Duodenal mucosa (tissue), 2 donors: Measurements from ENCODE around the gene CCNDBP1.
"Not testable (repeated sequence)": the region's sequence is repeated elsewhere in the genome, so short reads cannot be mapped to it uniquely, and the experiment has no call there.

Experiments used
- H3K27ac ChIP-seq: one replicate; pipeline ENCODE4 v1.7.0; 2013; ENCODE audit warnings: low read depth, low read length
- H3K27me3 ChIP-seq, 2 donors: one replicate each; pipeline ENCODE4 v1.7.0; 2013; ENCODE audit warnings: low read length in 2 of 2, control low read depth in 1 of 2; ENCODE audit not compliant: insufficient read depth in 2 of 2, control insufficient read depth in 1 of 2
- H3K36me3 ChIP-seq, 2 donors: one replicate each; pipeline ENCODE4 v1.7.0; 2013; ENCODE audit warnings: low read length in 2 of 2, control low read depth in 1 of 2; ENCODE audit not compliant: insufficient read depth in 2 of 2, control insufficient read depth in 1 of 2
- H3K4me1 ChIP-seq, 2 donors: one replicate each; pipeline ENCODE4 v1.7.0; 2013; ENCODE audit warnings: low read length in 2 of 2, control low read depth in 1 of 2; ENCODE audit not compliant: insufficient read depth in 2 of 2, control insufficient read depth in 1 of 2
- H3K4me3 ChIP-seq, 2 donors: one replicate each; pipeline ENCODE4 v1.7.0; 2013; ENCODE audit warnings: low read length in 2 of 2, low read depth in 1 of 2
- H3K9ac ChIP-seq, 2 donors: one replicate each; pipeline ENCODE4 v1.7.0; 2013; ENCODE audit warnings: low read length in 2 of 2, low read depth in 1 of 2
- H3K9me3 ChIP-seq, 2 donors: one replicate each; pipeline ENCODE4 v1.7.0; 2013; ENCODE audit warnings: low read length in 2 of 2, control low read depth in 1 of 2; ENCODE audit not compliant: control insufficient read depth in 1 of 2

Gene CCNDBP1

GRCh38 chr15:43190178-43190577 lies 5.0 kb downstream of the CCNDBP1 start:
- Histone ChIP-seq H3K4me3 (no peak overlapping the region), H3K9ac (no peak overlapping the region), H3K27ac (no peak overlapping the region), H3K4me1 (no peaks in the 10 kb centered on the region), H3K27me3 (no peaks in the 10 kb centered on the region), H3K36me3 (peaks cover 41 to 58% of the 10 kb centered on the region in 2 donors), H3K9me3 (no peaks in the 10 kb centered on the region)

DNA sequence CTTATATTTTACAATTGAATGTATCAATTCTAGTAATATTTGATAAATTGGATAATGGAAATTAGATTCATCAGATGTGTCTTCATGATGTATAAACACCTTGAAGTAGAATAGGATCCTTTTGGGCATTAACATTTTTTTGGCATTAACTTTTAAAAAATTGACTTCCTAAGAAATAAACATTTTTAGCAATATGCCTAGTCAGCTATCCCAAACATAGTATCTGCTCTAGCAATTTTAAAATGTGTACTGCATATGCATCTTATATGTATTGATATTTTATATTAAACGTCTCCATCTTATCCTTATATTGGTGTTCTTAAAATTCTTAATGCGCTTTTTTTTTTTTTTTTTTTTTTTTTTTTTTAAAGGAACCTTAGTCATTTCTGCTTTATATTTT lies 8.5 kb downstream of the CCNDBP1 start:
- Histone ChIP-seq H3K36me3 (peaks cover 57 to 78% of the 10 kb centered on the region in 2 donors), H3K9ac (no peak overlapping the region), H3K27me3 (no peaks in the 10 kb centered on the region), H3K27ac (no peak overlapping the region), H3K4me3 (no peak overlapping the region), H3K4me1 (no peaks in the 10 kb centered on the region), H3K9me3 (no peaks in the 10 kb centered on the region)

- Histone ChIP-seq H3K4me1 (no peaks in the 10 kb centered on the region), H3K36me3 (peaks cover 50 to 71% of the 10 kb centered on the region in 2 donors), H3K27me3 (no peaks in the 10 kb centered on the region), H3K4me3 (no peak overlapping the region), H3K9ac (no peak overlapping the region), H3K27ac (no peak overlapping the region), H3K9me3 (no peaks in the 10 kb centered on the region)
Measured at GRCh38 chr15:43194795-43195194, 9.6 kb downstream of the CCNDBP1 start.

DNA sequence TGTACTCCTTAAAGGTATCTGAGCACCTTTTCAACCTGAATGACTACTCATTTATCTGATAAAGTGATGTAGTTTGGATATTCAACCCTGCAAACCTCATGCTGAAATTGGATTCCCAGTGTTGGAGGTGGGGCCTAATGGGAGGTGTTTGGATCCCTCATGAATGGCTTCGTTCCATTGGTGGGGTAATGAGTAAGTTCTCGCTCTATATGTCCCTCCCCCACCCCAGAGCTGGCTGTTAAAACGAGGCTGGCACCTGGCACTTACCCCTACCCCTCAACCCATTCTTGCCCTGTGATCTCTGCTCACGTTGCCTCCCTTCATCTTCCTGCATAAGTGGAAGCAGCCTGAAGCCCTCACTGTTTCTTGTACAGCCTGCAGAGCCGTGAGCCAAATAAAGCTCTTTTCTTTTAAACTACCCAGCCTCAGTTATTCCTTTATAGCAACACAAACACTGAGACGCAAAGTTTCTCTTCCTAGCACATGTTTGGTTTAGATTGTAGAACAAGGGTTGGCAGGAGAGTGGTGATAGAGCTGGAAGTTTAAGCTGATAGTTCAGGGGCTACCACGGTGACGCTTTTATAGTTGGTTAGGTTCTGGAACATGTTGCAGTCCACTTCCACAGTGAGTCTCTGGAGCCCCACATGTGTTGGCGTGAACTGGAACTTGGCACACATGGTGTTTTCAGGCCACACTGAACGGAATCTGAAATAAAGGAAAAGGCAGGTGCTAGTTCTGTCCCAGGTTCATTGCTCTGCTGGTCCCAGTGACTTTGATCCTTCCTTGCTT lies 11.8 kb downstream of the CCNDBP1 start:
- no peaks in the 10 kb centered on the region for H3K27me3 ChIP-seq
- H3K27ac ChIP-seq: no peak overlapping the region
- no peaks in the 10 kb centered on the region for H3K4me1 ChIP-seq
- H3K36me3 ChIP-seq: peaks cover 36 to 49% of the 10 kb centered on the region in 2 donors
- H3K9me3 ChIP-seq: no peaks in the 10 kb centered on the region
- H3K9ac ChIP-seq: no peak overlapping the region
- no peak overlapping the region for H3K4me3 ChIP-seq

- not testable (repeated sequence) for H3K4me1 ChIP-seq, H3K27ac ChIP-seq, H3K9ac ChIP-seq, H3K4me3 ChIP-seq, H3K9me3 ChIP-seq, H3K27me3 ChIP-seq
- peaks cover 28 to 41% of the 10 kb centered on the region in 2 donors for H3K36me3 ChIP-seq
Measured at GRCh38 chr15:43197773-43198172, 12.6 kb downstream of the CCNDBP1 start.

- H3K27me3 ChIP-seq, H3K4me1 ChIP-seq, H3K9me3 ChIP-seq, H3K4me3 ChIP-seq, H3K27ac ChIP-seq, H3K9ac ChIP-seq: not testable (repeated sequence)
- peaks cover 26 to 34% of the 10 kb centered on the region in 2 donors for H3K36me3 ChIP-seq
Measured at GRCh38 chr15:43198556-43198955, 13.4 kb downstream of the CCNDBP1 start.

- Histone ChIP-seq H3K36me3 (peaks cover 26 to 31% of the 10 kb centered on the region in 2 donors), H3K9me3 (no peaks in the 10 kb centered on the region), H3K9ac (no peak overlapping the region), H3K4me1 (no peaks in the 10 kb centered on the region), H3K4me3 (no peak overlapping the region), H3K27me3 (no peaks in the 10 kb centered on the region), H3K27ac (no peak overlapping the region)
Measured at GRCh38 chr15:43198992-43199391, 13.8 kb downstream of the CCNDBP1 start.

- Histone ChIP-seq H3K4me1 (no peaks in the 10 kb centered on the region), H3K27me3 (no peaks in the 10 kb centered on the region), H3K4me3 (no peak overlapping the region), H3K9me3 (no peaks in the 10 kb centered on the region), H3K36me3 (peaks cover 17 to 22% of the 10 kb centered on the region in 2 donors), H3K9ac (no peak overlapping the region), H3K27ac (no peak overlapping the region)
Measured at GRCh38 chr15:43199945-43200488, 14.8 kb downstream of the CCNDBP1 start.

GRCh38 chr15:43204016-43204901 lies 19.1 kb downstream of the CCNDBP1 start:
- H3K36me3 ChIP-seq: no peaks in the 10 kb centered on the region
- H3K27ac ChIP-seq: no peak overlapping the region
- no peak overlapping the region for H3K4me3 ChIP-seq
- no peaks in the 10 kb centered on the region for H3K4me1 ChIP-seq
- no peaks in the 10 kb centered on the region for H3K9me3 ChIP-seq
- no peak overlapping the region for H3K9ac ChIP-seq
- H3K27me3 ChIP-seq: no peaks in the 10 kb centered on the region

GRCh38 chr15:43206054-43206453 lies 20.9 kb downstream of the CCNDBP1 start:
- Histone ChIP-seq H3K9ac (no peak overlapping the region), H3K36me3 (no peaks in the 10 kb centered on the region), H3K27ac (no peak overlapping the region), H3K9me3 (no peaks in the 10 kb centered on the region), H3K27me3 (peaks cover 4 to 7% of the 10 kb centered on the region in 2 donors), H3K4me1 (no peaks in the 10 kb centered on the region), H3K4me3 (no peak overlapping the region)
